ENCODE measurements around the gene CCDC14.
A peak's percentile ranks its signal among the peaks of the same experiment; 100 is the strongest.
"Not testable (repeated sequence)": the region's sequence is repeated elsewhere in the genome, so short reads cannot be mapped to it uniquely, and the experiment has no call there.

Gene CCDC14

GRCh38 chr3:123971406-123971805 is 10.4 kb upstream of the CCDC14 start:
- TF ChIP-seq CTCF (conservative IDR thresholded peaks at IDR 0.05; ENCODE audit: low read length) (no peak), EZH2phosphoT487 (IDR thresholded peaks at IDR 0.05; ENCODE audit: borderline replicate concordance) (no peak)
- Histone ChIP-seq H3K4me3 (ENCODE audit: low read length, poor library complexity, severe bottlenecking) (no peak overlapping the region), H3K9ac (ENCODE audit: low read depth, low read length, poor library complexity, severe bottlenecking) (no peak overlapping the region), H3F3A (ENCODE audit: low read depth) (no peaks in the 10 kb centered on the region), H2AFZ (ENCODE audit: low read length) (no peak overlapping the region), H4K20me1 (ENCODE audit: insufficient read depth, low read length, poor library complexity, severe bottlenecking) (no peaks in the 10 kb centered on the region), H3K4me1 (ENCODE audit: insufficient read depth, low read length, poor library complexity, severe bottlenecking) (no peaks in the 10 kb centered on the region), H3K36me3 (ENCODE audit: insufficient read depth, low read length) (no peaks in the 10 kb centered on the region), H3K9me2 (replicated peaks; ENCODE audit: low read depth, low read length) (no peaks in the 10 kb centered on the region), H3K79me2 (ENCODE audit: insufficient read depth, low read length) (no peaks in the 10 kb centered on the region), H3K4me2 (ENCODE audit: low read depth, low read length, poor library complexity, severe bottlenecking) (no peak overlapping the region), H3K27me3 (ENCODE audit: insufficient read depth, low read length, poor library complexity, severe bottlenecking) (no peaks in the 10 kb centered on the region), H3K9me3 (ENCODE audit: insufficient read depth, low read depth, low read length) (no peaks in the 10 kb centered on the region)

GRCh38 chr3:123967260-123967659 is 6.2 kb upstream of the CCDC14 start:
- not testable (repeated sequence) for H3K4me1 ChIP-seq (ENCODE audit: insufficient read depth, low read length, poor library complexity, severe bottlenecking); H3K36me3 ChIP-seq (ENCODE audit: insufficient read depth, low read length); H3K9me3 ChIP-seq (ENCODE audit: insufficient read depth, low read depth, low read length); H3K9ac ChIP-seq (ENCODE audit: low read depth, low read length, poor library complexity, severe bottlenecking); H3K4me2 ChIP-seq (ENCODE audit: low read depth, low read length, poor library complexity, severe bottlenecking); H3K9me2 ChIP-seq (replicated peaks; ENCODE audit: low read depth, low read length); H3K79me2 ChIP-seq (ENCODE audit: insufficient read depth, low read length); H3K27me3 ChIP-seq (ENCODE audit: insufficient read depth, low read length, poor library complexity, severe bottlenecking); H2AFZ ChIP-seq (ENCODE audit: low read length); H4K20me1 ChIP-seq (ENCODE audit: insufficient read depth, low read length, poor library complexity, severe bottlenecking); H3K4me3 ChIP-seq (ENCODE audit: low read length, poor library complexity, severe bottlenecking); H3F3A ChIP-seq (ENCODE audit: low read depth)

GRCh38 chr3:123966799-123967198 is 5.8 kb upstream of the CCDC14 start:
- not testable (repeated sequence) for H3K9ac ChIP-seq (ENCODE audit: low read depth, low read length, poor library complexity, severe bottlenecking); H3K4me3 ChIP-seq (ENCODE audit: low read length, poor library complexity, severe bottlenecking); H3K79me2 ChIP-seq (ENCODE audit: insufficient read depth, low read length); H3K4me1 ChIP-seq (ENCODE audit: insufficient read depth, low read length, poor library complexity, severe bottlenecking); H3K9me2 ChIP-seq (replicated peaks; ENCODE audit: low read depth, low read length); H3K4me2 ChIP-seq (ENCODE audit: low read depth, low read length, poor library complexity, severe bottlenecking); H3K36me3 ChIP-seq (ENCODE audit: insufficient read depth, low read length); H2AFZ ChIP-seq (ENCODE audit: low read length); H4K20me1 ChIP-seq (ENCODE audit: insufficient read depth, low read length, poor library complexity, severe bottlenecking); H3F3A ChIP-seq (ENCODE audit: low read depth); H3K27me3 ChIP-seq (ENCODE audit: insufficient read depth, low read length, poor library complexity, severe bottlenecking); H3K9me3 ChIP-seq (ENCODE audit: insufficient read depth, low read depth, low read length)

GRCh38 chr3:123964793-123965192 is 3.8 kb upstream of the CCDC14 start:
- not testable (repeated sequence) for H4K20me1 ChIP-seq (ENCODE audit: insufficient read depth, low read length, poor library complexity, severe bottlenecking); H3K9me3 ChIP-seq (ENCODE audit: insufficient read depth, low read depth, low read length); H3K4me3 ChIP-seq (ENCODE audit: low read length, poor library complexity, severe bottlenecking); H2AFZ ChIP-seq (ENCODE audit: low read length); H3F3A ChIP-seq (ENCODE audit: low read depth); H3K36me3 ChIP-seq (ENCODE audit: insufficient read depth, low read length); H3K4me2 ChIP-seq (ENCODE audit: low read depth, low read length, poor library complexity, severe bottlenecking); H3K9ac ChIP-seq (ENCODE audit: low read depth, low read length, poor library complexity, severe bottlenecking); H3K9me2 ChIP-seq (replicated peaks; ENCODE audit: low read depth, low read length); H3K27me3 ChIP-seq (ENCODE audit: insufficient read depth, low read length, poor library complexity, severe bottlenecking); H3K4me1 ChIP-seq (ENCODE audit: insufficient read depth, low read length, poor library complexity, severe bottlenecking)
- peaks cover 12% of the 10 kb centered on the region for H3K79me2 ChIP-seq (ENCODE audit: insufficient read depth, low read length)

- peak overlapping the region; percentile 94 for H2AFZ ChIP-seq (ENCODE audit: low read length)
- H3K9ac ChIP-seq (ENCODE audit: low read depth, low read length, poor library complexity, severe bottlenecking): peak overlapping the region; percentile 96
- peak overlapping the region; percentile 88 for H3K4me2 ChIP-seq (ENCODE audit: low read depth, low read length, poor library complexity, severe bottlenecking)
- no peaks in the 10 kb centered on the region for H3K36me3 ChIP-seq (ENCODE audit: insufficient read depth, low read length)
- H3K4me3 ChIP-seq (ENCODE audit: low read length, poor library complexity, severe bottlenecking): peak overlapping the region; percentile 80
- H3F3A ChIP-seq (ENCODE audit: low read depth): no peaks in the 10 kb centered on the region
- TF ChIP-seq EZH2phosphoT487 (IDR thresholded peaks at IDR 0.05; ENCODE audit: borderline replicate concordance) (no peak), CTCF (conservative IDR thresholded peaks at IDR 0.05; ENCODE audit: low read length) (no peak)
- H3K4me1 ChIP-seq (ENCODE audit: insufficient read depth, low read length, poor library complexity, severe bottlenecking): peaks cover 30% of the 10 kb centered on the region
- H3K9me2 ChIP-seq (replicated peaks; ENCODE audit: low read depth, low read length): no peaks in the 10 kb centered on the region
- H4K20me1 ChIP-seq (ENCODE audit: insufficient read depth, low read length, poor library complexity, severe bottlenecking): no peaks in the 10 kb centered on the region
- no peaks in the 10 kb centered on the region for H3K9me3 ChIP-seq (ENCODE audit: insufficient read depth, low read depth, low read length)
- H3K27me3 ChIP-seq (ENCODE audit: insufficient read depth, low read length, poor library complexity, severe bottlenecking): no peaks in the 10 kb centered on the region
- H3K79me2 ChIP-seq (ENCODE audit: insufficient read depth, low read length): peaks cover 38% of the 10 kb centered on the region
These were observed 453 bp upstream of the CCDC14 start for GRCh38 chr3:123961508-123961856.
